C1 segment of cervical spinal cord (tissue), 14 donors: ENCODE data around the gene SPATA2.

Experiments
- DNase-seq, 14 donors: peaks; one replicate each; lab custom pipeline; 2025; lab: John Stamatoyannopoulos, UW

Gene SPATA2

DNA sequence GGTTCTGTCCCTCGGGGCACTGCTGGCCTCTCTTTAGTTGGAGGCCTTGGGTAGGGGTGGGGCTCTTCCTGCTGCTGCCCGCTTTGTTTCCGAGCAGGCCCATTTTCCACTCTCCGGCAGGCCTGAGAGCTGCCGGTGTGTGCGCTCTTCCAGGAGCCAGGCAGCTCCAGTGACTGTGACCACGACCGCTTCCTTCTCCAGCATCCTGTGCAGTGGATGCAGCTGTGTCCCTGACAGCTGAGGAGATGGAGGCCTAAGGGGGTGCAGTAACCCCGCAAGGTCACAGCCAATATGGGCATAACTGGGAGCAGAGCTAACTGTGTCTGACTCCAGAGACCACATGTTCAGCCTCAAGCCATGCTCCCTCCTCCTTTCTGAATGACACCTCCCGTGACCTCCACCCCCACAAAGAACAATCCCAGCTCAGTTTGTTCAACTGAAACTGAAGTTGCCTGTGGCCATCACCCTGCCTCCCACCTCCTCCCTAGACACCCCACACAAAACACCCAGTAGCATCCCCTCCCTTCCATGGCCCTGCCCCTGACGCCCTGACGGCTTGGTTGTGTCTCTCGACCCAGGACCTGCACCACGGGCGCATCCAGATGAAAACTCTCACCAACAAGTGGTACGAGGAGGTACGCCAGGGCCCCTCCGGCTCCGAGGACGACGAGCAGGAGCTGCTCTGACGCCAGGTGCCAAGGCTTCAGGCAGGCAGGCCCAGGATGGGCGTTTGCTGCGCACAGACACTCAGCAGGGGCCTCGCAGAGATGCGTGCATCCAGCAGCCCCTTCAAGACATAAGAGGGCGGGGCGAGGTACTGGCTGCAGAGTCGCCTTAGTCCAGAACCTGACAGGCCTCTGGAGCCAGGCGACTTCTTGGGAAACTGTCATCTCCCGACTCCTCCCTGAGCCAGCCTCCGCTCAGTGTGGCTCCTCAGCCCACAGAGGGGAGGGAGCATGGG, 27.8 kb downstream of the SPATA2 start:
- peak in 3 of 14 donors; percentile 9 to 30 (median 26) for DNase-seq

DNA sequence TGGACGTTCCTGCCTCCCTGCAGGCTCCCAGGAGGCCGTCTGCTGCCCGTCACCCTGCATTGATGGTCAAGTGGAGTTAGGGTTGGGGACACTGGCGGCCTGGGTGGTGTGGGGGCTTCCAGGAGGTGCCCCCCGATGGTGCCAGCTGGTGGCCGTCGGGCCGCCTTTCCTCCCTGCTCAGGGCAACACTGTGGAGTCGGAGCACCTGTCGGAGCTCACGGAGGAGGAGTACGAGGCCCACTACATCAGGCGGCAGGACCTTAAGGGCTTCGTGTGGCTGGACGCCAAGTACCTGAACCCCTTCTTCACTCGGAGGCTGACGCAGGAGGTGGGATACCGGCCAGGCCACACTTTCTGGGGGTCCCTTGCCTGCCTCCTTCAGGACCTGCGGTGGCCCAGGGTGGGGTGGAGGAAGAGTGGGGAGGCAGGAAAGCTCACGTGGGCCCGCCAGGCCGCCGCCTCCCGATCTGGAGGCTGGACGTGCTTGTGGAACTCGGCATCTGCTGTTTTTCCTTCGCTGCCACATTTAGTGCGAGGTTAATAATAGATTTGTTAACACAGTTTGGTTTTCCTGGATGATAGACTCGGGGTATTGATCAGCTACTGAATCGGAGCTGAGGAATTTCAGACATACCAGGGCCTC, 28.6 kb downstream of the SPATA2 start:
- peak in 1 of 14 donors; percentile 35 for DNase-seq

- no peak for DNase-seq
These were observed 29.6 kb downstream of the SPATA2 start for GRCh38 chr20:49885558-49886332.

DNA sequence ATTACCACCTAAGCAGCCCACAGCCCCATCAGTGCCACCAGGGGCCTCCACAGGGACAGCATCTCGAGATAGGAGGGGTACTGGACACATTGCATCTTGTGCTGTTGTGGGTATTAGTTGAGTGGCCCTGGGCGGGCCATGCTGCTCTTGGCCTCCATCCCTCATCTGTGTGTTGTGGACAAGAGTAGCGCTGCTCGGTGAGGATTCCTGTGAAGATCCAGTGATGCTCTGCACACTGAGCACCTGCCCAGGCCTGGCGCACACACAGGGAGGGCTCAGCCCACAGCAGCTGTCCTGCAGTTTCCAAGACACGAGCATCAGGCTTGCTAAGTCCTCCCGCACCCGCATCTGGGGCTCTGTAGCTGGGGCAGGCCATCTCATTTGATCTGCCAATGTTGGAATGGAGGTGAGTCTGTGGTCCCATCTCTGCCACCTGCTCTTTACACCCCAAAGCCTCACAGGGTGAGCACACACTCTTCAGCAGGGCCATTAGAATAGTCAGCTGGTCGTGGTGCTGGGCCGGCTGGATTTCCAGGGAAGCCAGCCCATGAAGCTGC, 32.0 kb downstream of the SPATA2 start:
- DNase-seq: peak in 1 of 14 donors; percentile 14

DNA sequence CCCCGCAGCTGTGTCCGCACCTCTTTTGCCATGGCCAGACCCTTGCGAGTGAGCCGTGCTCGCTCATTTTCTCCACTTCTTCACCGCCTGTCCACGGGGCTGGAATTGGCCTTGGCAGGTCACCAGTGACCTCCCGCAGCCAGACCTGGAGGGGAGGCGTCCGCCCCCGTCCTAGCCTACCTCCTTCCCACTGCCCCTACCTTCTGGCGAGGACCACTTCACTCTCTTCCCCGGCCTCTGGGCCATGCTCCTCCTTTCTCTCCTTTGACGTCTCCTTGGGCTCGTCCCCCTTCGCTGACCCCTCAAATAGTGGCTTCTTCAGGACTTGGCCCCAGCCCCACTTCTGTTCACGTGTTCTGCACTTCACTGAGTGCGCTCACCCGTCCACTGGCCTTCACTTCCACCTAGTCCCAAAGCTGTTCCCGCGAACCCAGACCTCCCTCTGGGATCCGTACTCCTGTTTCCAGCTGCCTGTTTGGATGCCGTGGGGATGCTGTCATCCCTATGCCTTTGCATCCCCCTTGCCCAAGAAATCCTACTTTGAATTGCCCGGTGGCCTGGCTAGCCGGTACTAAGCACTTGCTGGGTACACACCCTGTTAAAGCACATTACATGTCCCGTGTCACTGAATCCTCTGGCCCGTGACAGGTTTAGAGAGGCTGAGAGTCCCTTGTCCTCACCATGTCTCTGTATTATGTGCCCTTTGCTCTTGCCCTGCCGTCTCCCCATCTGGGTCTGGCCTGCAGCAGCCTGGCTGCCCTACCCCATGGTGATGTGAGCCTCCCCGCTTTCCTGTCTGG, 33.0 kb downstream of the SPATA2 start:
- DNase-seq: peak in 1 of 14 donors; percentile 53

DNA sequence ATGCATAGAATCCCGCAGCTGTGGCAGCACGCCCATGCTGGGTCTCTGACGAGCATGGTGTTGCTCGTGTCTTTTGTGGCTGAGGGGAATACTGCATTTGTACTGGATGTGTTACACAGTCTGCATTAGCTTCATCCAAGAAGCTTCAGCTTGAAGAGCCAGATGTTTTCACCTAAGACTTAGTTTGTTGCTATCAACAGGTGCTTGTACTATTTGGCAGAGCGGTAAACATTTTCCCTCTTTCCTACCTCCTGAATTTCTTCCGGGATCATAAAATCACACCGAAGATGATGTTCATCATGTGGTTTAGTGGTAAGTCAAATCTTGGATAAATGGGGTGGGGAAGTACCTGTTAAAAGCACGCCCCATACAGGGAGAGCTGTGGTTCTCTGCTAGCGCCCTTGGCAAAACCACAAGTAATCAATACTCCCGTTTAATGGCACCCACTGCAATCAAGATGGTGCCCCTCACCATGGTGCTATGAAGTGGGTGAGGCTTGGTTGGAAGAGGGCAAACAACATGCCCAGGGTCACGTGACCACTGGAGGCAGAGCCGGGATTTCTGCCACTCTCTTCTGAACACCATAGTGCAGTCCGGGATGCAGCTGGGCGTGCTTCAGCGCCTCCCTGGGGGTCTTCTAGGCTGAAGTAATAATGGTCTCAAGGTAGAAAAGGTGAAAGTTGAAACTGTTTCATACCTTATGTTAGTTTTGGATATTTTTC, 34.4 kb downstream of the SPATA2 start:
- no peak for DNase-seq

DNA sequence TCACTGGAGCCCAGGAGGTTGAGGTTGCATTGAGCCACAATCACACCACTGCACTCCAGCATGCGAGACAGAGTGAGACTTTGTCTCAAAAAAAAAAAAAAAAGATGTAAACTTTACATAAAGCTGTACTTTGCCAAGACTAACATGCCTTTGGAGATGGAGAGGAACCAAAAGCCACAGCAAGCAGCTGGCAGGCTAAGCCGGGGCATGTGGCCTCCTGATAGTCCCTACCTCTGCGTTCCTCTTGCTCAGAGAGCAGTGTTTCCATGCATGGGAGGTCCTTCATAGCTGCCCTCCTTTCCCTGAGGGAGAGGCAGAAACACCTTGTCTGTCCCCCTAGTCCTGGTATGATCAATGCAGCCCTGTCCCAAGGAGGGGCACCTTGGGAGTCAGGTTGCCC, 35.2 kb downstream of the SPATA2 start:
- DNase-seq: no peak

DNA sequence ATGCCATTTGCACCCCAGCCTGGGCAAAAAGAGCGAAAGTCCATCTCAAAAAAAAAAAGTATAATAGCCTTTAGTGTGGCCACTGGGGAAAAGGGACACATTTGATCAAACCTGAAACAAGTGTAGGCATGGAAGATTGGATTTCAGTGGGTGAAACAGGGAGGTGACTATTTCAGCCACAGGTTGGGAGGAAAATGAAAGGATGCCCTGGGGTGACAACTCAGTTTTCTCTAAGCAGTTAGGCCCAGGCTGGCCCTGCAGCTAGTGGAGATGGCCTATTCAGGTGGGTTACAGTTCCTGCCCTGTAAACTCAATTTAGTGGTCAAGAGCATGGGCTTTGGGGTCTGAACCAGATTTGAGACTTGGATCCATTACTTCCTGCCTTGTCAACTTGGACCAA, 36.4 kb downstream of the SPATA2 start:
- no peak for DNase-seq

DNA sequence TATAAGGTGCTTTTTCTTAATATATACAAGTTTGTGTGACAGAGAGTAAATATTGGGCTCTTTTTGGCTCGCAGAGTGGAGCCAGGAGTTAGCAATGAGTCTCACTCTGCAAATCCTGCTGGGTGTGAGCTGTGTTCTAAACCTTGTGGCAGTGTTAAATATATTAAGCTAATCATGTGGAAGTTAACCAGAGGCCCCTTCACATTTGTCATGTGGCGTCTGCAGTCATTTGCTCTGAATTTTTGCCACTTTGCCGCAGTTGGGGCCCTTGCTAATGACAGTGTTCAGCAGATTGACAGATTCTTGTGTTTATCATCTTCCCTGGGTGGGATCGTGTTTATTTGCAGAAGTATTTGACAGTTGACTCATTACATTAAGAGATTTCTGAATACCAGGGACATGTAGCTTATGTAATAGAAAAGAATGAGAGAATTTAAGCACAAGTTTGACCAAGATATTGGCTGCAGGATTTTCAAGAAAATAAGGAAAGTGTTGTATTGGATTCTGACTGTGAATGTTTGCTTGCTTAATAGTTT, 37.9 kb downstream of the SPATA2 start:
- DNase-seq: no peak

DNA sequence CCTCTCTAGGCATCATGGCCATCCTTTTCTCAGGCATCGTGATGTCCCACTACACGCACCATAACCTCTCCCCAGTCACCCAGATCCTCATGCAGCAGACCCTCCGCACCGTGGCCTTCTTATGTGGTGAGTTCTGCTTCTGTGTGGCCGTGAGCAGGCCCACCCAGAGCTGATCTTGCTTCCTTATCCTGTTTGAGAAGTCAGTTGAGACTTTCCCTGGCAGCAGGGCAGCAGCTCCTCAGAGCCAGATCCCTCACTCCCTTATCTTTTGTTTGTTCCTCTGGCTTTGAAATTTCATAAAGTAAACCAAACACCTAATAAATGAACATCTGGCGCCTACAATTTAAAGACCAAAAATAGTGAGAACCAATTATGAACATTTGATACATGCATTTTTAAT, 40.6 kb downstream of the SPATA2 start:
- DNase-seq: no peak

- DNase-seq: no peak
These were observed 43.3 kb downstream of the SPATA2 start for GRCh38 chr20:49872056-49872455.

- DNase-seq: no peak
These were observed 43.9 kb downstream of the SPATA2 start for GRCh38 chr20:49871391-49871948.

- DNase-seq: no peak
These were observed 45.1 kb downstream of the SPATA2 start for GRCh38 chr20:49870261-49870660.

- DNase-seq: no peak
These were observed 46.4 kb downstream of the SPATA2 start for GRCh38 chr20:49868964-49869363.

DNA sequence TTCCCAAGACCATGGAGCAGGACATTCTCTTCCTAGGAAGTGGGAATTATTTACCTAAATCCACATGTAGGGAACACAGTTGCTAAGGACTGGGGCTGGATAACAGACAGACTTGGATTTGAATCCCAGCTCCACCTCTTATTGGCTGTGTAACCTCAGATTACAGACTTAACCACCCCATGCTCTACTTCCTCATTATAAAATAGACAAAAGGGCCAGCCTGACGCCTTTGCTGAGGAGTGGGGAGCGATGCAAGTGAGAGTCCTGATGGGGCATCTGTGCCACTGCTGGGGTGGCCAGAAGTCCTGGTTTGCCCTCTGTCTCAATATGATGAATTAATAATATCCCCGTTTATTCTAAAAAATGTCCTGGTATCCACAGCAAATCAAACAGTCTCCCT, 46.8 kb downstream of the SPATA2 start:
- no peak for DNase-seq

DNA sequence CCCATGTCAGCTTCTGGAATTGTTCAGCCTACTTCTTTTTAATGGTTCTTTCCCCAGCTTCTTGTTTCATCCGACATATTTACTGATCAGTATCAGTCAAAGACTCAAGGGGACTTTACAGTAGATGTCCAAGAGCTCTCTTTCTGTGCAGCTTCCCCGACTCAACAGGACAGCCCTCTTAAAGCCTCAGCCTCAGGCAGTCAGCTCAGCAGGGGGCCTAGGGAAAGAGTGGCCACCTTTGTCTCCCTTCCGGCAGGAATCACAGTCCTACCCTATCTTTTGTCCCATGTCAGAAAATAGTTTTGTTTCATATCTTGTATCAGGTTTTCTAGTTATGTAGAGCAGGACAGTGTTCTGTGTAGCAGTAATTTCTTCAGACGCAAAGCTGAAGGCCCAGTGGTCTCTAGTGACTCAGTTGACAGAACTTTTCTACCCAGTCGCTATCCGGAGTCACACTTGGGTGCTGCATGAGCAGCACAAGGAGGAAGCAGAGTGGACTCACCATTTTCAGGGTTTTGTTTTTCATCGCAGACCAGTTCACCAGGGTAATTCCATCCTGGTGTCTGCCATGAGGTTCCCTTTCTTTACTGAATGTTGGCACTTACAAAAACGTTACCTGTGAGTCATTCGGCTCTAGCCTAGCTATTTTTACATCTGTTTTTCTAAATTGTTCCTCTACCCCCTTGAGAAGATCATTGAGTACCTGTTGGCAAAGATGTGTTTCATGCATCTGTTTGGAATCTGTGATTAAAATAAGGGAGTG, 47.7 kb downstream of the SPATA2 start:
- no peak for DNase-seq

DNA sequence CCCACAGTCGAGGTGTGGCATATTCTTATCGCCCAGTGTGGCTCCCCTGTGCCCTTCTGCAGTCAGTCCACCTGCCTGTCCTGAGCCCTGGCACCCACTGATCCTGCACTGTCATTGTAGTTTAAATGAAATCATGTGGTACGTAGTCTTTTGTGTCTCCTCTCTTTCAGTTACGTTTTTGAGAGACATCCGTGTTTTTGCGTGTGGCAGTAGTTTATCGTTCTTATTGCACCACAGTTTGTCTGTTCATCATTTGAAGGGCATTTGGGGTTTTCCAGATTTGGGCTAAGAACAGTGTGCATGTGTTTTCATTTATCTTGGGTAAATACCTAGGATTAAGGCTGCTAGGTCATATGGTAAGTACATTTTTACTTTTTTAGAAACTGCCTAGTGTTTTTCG, 49.3 kb downstream of the SPATA2 start:
- DNase-seq: no peak

DNA sequence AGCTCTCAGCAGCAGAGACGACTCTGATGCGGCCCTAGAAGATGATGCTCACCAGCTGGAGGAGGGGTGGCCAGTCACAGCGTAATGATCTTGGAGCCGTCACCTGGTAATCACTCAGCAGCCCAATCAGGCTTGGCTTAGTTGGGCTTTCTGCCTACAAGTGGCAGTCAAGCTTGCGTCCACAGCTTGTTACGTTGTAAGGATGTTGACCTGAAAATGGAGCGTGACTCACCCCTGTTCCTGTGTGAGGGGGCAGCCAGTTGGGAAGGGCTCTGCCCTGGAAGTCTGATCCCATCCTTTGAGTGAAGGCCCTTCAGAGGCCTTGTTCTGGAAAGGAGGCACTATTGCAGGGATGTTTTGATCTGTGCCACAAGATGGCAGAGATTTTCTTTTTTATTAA, 49.8 kb downstream of the SPATA2 start:
- DNase-seq: no peak

GRCh38 chr20:49863666-49864065, 51.7 kb downstream of the SPATA2 start:
- peak in 1 of 14 donors; percentile 90 for DNase-seq
